ENCODE data around the gene DMD. TPM values are rescaled to one million over a fixed set of nuclear protein-coding genes. Genes with fewer than 3 reads are reported as not detected.

DMD gene
- total RNA-seq, 1 donor from 2014 or later: 23.9 TPM

DNA sequence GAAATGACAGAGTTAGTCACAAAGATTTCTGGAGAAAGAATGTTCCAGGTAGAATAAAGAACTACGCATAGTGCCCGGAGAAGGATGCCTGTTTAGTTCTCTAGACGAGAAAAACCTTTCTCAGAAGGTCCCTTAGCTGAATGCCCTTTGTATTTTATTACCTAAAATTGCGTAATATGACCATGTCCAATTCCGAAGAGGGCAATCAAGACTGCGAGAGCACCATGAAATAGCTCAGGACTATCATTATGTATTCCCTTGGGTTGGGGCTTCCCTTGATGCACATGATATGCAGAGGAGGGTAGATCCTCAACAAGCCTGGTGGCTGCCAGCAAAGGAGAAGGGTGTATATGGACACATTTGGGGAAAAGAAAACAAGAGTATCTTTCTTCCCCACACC lies 1781.4 kb downstream of the DMD start:
- Mint-ChIP-seq H3K27me3 (no peaks in the 10 kb centered on the region), H3K4me1 (ENCODE audit: low read depth) (peaks cover 12% of the 10 kb centered on the region), H3K4me3 (ENCODE audit: low read depth) (no peak overlapping the region), H3K27ac (no peak overlapping the region), H3K9me3 (ENCODE audit: low read depth) (peaks cover 21% of the 10 kb centered on the region), H3K36me3 (ENCODE audit: insufficient read depth) (peaks cover 4% of the 10 kb centered on the region)
- no peak for DNase-seq (ENCODE audit: low spot score, unreplicated experiment)
- no peak for TF ChIP-seq CTCF (IDR thresholded peaks at IDR 0.05; ENCODE audit: unreplicated experiment)

DNA sequence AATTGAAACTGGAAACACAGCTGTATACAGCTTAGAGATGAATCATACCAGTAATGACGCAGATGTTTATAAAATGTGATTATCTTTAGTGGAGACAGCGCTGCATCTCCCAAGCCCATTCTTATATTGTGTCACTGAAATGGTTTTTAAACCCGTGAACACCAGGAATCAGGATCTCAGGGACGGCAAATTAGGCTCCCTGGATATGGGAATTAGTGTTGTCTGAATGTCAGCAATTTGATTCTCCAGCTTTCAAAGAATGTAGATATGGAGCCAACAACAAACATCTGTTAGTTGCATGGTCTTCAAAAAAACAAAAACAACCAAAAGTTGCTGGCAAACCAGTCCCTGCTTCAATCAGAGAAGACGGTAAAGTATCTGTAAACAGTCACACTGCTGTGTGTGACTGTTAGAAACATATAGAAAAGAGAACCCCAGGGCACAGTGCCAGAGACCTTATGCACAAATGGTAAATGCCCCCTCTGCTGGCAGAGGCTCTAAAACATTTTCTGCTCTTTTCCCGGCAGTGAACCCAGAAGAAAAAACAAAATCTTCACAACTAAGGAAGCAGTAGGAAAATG lies 1787.7 kb downstream of the DMD start:
- TF ChIP-seq CTCF (IDR thresholded peaks at IDR 0.05; ENCODE audit: unreplicated experiment): peak; percentile 50
- Mint-ChIP-seq H3K9me3 (ENCODE audit: low read depth) (peaks cover 28% of the 10 kb centered on the region), H3K4me1 (ENCODE audit: low read depth) (peaks cover 8% of the 10 kb centered on the region), H3K36me3 (ENCODE audit: insufficient read depth) (no peaks in the 10 kb centered on the region), H3K27ac (no peak overlapping the region), H3K4me3 (ENCODE audit: low read depth) (no peak overlapping the region), H3K27me3 (no peaks in the 10 kb centered on the region)
- DNase-seq (ENCODE audit: low spot score, unreplicated experiment): no peak

GRCh38 chrX:31421441-31421840 lies 1789.9 kb downstream of the DMD start:
- H3K4me3 Mint-ChIP-seq (ENCODE audit: low read depth): no peak overlapping the region
- peaks cover 22% of the 10 kb centered on the region for H3K9me3 Mint-ChIP-seq (ENCODE audit: low read depth)
- H3K27ac Mint-ChIP-seq: no peak overlapping the region
- H3K4me1 Mint-ChIP-seq (ENCODE audit: low read depth): peaks cover 4% of the 10 kb centered on the region
- no peak for TF ChIP-seq CTCF (IDR thresholded peaks at IDR 0.05; ENCODE audit: unreplicated experiment)
- H3K27me3 Mint-ChIP-seq: no peaks in the 10 kb centered on the region
- DNase-seq (ENCODE audit: low spot score, unreplicated experiment): no peak
- no peaks in the 10 kb centered on the region for H3K36me3 Mint-ChIP-seq (ENCODE audit: insufficient read depth)

DNA sequence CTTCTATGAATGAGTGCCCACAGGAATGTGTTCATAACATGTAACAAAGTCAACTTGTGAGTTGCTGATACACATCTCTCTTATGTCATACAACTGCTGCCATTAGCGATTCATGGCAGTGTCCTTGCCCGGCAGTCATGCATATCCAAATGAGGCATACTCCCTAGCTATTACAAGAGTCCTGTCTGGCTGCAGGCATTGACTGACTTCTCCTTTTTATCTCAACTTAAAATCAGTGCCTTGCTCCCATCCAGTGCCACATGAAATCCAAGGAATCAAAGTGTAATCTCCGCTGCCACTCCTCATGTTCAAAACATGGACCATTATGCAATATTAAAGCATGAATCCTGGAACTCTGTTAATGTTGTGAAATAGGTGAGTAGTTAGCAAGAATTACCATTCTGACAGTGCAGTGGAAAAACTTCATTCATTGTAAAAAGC lies 1790.6 kb downstream of the DMD start:
- H3K4me1 Mint-ChIP-seq (ENCODE audit: low read depth): peaks cover 1% of the 10 kb centered on the region
- no peak overlapping the region for H3K4me3 Mint-ChIP-seq (ENCODE audit: low read depth)
- no peaks in the 10 kb centered on the region for H3K36me3 Mint-ChIP-seq (ENCODE audit: insufficient read depth)
- H3K27ac Mint-ChIP-seq: no peak overlapping the region
- no peak for TF ChIP-seq CTCF (IDR thresholded peaks at IDR 0.05; ENCODE audit: unreplicated experiment)
- H3K27me3 Mint-ChIP-seq: no peaks in the 10 kb centered on the region
- peaks cover 19% of the 10 kb centered on the region for H3K9me3 Mint-ChIP-seq (ENCODE audit: low read depth)
- no peak for DNase-seq (ENCODE audit: low spot score, unreplicated experiment)

GRCh38 chrX:31420302-31420701 lies 1791.0 kb downstream of the DMD start:
- peaks cover 16% of the 10 kb centered on the region for H3K9me3 Mint-ChIP-seq (ENCODE audit: low read depth)
- TF ChIP-seq CTCF (IDR thresholded peaks at IDR 0.05; ENCODE audit: unreplicated experiment): no peak
- H3K27ac Mint-ChIP-seq: no peak overlapping the region
- no peaks in the 10 kb centered on the region for H3K27me3 Mint-ChIP-seq
- H3K36me3 Mint-ChIP-seq (ENCODE audit: insufficient read depth): no peaks in the 10 kb centered on the region
- DNase-seq (ENCODE audit: low spot score, unreplicated experiment): no peak
- peaks cover 1% of the 10 kb centered on the region for H3K4me1 Mint-ChIP-seq (ENCODE audit: low read depth)
- no peak overlapping the region for H3K4me3 Mint-ChIP-seq (ENCODE audit: low read depth)
